Sigmoid colon (tissue), 4 donors: ENCODE measurements around the gene ADM2.

Experiments used
- POLR2A ChIP-seq, 2 donors: fragments of 450-650 bp; IDR thresholded peaks; one replicate each; pipeline ENCODE4 v1.6.1; 2016; ENCODE audit warnings: antibody characterized with exemption in 2 of 2, mild to moderate bottlenecking in 2 of 2, moderate library complexity in 2 of 2
- POLR2AphosphoS5 ChIP-seq, 4 donors: sonication (generic); formaldehyde crosslinking; IDR thresholded peaks; one replicate each; pipeline ENCODE4 v1.6.1; 2017; ENCODE audit warnings: antibody characterized with exemption in 4 of 4
- TF ChIP-seq, protein P1 (sequence below), 4 experiments: fragments of 450-650 bp in 3 of 4; fragments of 200-600 bp in 1 of 4; IDR thresholded peaks; one replicate each; pipeline ENCODE4 v1.5.1; 2016 to 2019; ENCODE audit warnings: antibody characterized with exemption in 4 of 4, mild to moderate bottlenecking in 3 of 4, moderate library complexity in 2 of 4

DNA sequence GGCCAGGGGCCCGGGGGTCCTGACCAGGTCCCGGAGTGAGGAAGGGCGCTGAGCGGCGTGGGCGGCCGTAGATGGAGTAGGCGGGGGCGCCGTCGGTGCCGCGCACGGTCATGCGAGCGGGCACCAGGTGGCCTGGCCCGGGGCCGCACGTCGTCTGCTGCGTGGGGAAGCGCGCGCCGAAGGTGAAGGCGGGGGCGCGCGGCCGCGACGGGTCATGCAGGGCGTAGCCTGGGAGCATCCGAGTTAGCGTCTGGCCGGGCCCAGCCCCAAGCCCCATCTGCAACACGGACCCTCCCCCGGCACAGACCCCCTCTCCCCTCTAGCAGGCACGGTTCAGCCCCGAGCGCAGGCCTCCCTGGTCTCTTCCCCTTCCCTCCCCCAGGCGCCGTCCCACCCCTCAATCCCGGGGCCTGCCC is 50.2 kb downstream of the ADM2 start:
- TF ChIP-seq, protein P1, sequence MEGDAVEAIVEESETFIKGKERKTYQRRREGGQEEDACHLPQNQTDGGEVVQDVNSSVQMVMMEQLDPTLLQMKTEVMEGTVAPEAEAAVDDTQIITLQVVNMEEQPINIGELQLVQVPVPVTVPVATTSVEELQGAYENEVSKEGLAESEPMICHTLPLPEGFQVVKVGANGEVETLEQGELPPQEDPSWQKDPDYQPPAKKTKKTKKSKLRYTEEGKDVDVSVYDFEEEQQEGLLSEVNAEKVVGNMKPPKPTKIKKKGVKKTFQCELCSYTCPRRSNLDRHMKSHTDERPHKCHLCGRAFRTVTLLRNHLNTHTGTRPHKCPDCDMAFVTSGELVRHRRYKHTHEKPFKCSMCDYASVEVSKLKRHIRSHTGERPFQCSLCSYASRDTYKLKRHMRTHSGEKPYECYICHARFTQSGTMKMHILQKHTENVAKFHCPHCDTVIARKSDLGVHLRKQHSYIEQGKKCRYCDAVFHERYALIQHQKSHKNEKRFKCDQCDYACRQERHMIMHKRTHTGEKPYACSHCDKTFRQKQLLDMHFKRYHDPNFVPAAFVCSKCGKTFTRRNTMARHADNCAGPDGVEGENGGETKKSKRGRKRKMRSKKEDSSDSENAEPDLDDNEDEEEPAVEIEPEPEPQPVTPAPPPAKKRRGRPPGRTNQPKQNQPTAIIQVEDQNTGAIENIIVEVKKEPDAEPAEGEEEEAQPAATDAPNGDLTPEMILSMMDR (IDR thresholded peaks at IDR 0.05): no peak
- peak in 1 of 4 donors; percentile 5 for TF ChIP-seq POLR2AphosphoS5 (IDR thresholded peaks at IDR 0.05)
- TF ChIP-seq POLR2A (IDR thresholded peaks at IDR 0.05): no peak
